Neural cell (in vitro differentiated cells): ENCODE data around the gene SFXN4.

Experiments used
- CTCF ChIP-seq: fragments of 450-650 bp; IDR thresholded peaks from 2 replicates; pipeline ENCODE4 v1.5.1; 2014; ENCODE audit warnings: antibody characterized with exemption, mild to moderate bottlenecking, moderate library complexity; ENCODE audit not compliant: poor library complexity, severe bottlenecking
- EP300 ChIP-seq: fragments of 450-650 bp; conservative IDR thresholded peaks from 2 replicates; pipeline ENCODE4 v1.6.1; 2014; ENCODE audit warnings: antibody characterized with exemption, mild to moderate bottlenecking, moderate library complexity; ENCODE audit not compliant: poor library complexity, severe bottlenecking
- EZH2 ChIP-seq: fragments of 200-600, 300-800 bp; shearing (Covaris generic), sonication (generic); IDR thresholded peaks from 2 replicates; pipeline ENCODE4 v1.6.1; 2014; ENCODE audit warnings: antibody characterized with exemption, low read length, borderline replicate concordance, mild to moderate bottlenecking; ENCODE audit not compliant: insufficient read depth, poor library complexity, severe bottlenecking
- MXI1 ChIP-seq: fragments of 450-650 bp; conservative IDR thresholded peaks from 2 replicates; pipeline ENCODE4 v1.6.1; 2014; ENCODE audit warnings: antibody characterized with exemption, mild to moderate bottlenecking; ENCODE audit not compliant: poor library complexity, severe bottlenecking
- POLR2AphosphoS5 ChIP-seq: IDR thresholded peaks from 2 replicates; pipeline ENCODE4 v1.6.1; 2012
- RAD21 ChIP-seq: fragments of 450-650 bp; conservative IDR thresholded peaks from 2 replicates; pipeline ENCODE4 v1.6.1; 2014; ENCODE audit warnings: antibody characterized with exemption, mild to moderate bottlenecking, moderate library complexity
- REST ChIP-seq: IDR thresholded peaks from 2 replicates; pipeline ENCODE4 v1.6.1; 2012; ENCODE audit warnings: borderline replicate concordance
- SMC3 ChIP-seq: fragments of 450-650 bp; conservative IDR thresholded peaks from 2 replicates; pipeline ENCODE4 v1.6.1; 2014; ENCODE audit warnings: antibody characterized with exemption, mild to moderate bottlenecking, moderate library complexity; ENCODE audit not compliant: poor library complexity
- TAF1 ChIP-seq: IDR thresholded peaks from 2 replicates; pipeline ENCODE4 v1.6.1; 2012; ENCODE audit warnings: low read depth

DNA sequence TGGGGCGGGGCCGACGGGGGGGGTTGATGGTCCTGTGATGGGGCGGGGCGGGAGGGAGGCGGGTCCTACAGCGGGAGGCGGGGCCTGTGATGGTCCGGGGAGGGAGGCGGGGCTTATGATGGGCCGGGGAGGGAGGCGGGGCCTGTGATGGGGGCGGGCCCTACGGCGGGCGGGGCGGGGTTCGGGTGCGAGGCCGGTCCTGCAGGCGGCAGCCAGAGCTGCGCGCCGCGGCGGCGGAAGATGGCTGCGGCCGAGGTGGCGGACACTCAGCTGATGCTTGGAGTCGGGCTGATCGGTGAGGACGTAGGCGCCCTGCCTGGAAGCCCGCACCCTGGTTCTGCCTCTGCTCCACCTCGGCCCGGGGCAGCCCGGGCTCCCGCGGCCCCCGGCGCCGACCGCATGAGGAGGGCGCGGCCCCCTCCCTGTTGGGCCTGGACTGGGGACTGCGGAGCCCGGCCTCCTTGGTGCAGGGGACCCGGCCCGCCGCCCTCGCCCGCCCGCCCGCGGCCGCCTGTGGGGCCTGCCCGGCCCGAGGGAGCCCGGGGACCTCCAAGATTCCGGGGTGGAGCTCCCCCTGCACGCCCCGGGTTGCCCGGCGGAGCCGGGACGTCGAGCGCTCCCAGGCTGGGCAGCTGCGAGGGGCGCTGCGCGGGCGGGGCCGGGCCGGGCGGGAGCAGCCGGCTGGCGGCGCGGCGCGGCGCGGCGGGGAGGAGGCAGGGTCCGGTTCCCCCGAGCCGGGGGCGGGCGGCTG, 61.4 kb downstream of the SFXN4 start, which contains the start of gene DENND10:
- TF ChIP-seq EP300 (no peak), EZH2 (no peak), RAD21 (no peak), CTCF (no peak), POLR2AphosphoS5 (peak; percentile 93), MXI1 (peak; percentile 61), REST (peak; percentile 54), SMC3 (no peak), TAF1 (peak; percentile 37)
